Ishikawa (cell line): ENCODE measurements around the gene RUNX1.

Source experiments
- CEBPB ChIP-seq: IDR thresholded peaks from 2 replicates; pipeline ENCODE4 v1.6.1; 2012
- CREB1 ChIP-seq: IDR thresholded peaks from 2 replicates; pipeline ENCODE4 v1.6.1; 2012; ENCODE audit warnings: low read depth
- EGR1 ChIP-seq: IDR thresholded peaks from 2 replicates; pipeline ENCODE4 v1.6.1; 2012
- EP300 ChIP-seq: IDR thresholded peaks from 2 replicates; pipeline ENCODE4 v1.6.1; 2012; ENCODE audit warnings: borderline replicate concordance
- FOXM1 ChIP-seq: IDR thresholded peaks from 2 replicates; pipeline ENCODE4 v1.6.1; 2012; ENCODE audit warnings: low read depth, borderline replicate concordance
- MAX ChIP-seq: IDR thresholded peaks from 2 replicates; pipeline ENCODE4 v1.6.1; 2012
- NFIC ChIP-seq: IDR thresholded peaks from 2 replicates; pipeline ENCODE4 v1.6.1; 2012
- RAD21 ChIP-seq: IDR thresholded peaks from 2 replicates; pipeline ENCODE4 v1.6.1; 2012; ENCODE audit warnings: low read depth
- TAF1 ChIP-seq: IDR thresholded peaks from 2 replicates; pipeline ENCODE4 v1.6.1; 2012; ENCODE audit warnings: low read depth, mild to moderate bottlenecking
- TCF12 ChIP-seq: IDR thresholded peaks from 2 replicates; pipeline ENCODE4 v1.6.1; 2012; ENCODE audit warnings: low read depth
- TEAD4 ChIP-seq: IDR thresholded peaks from 2 replicates; pipeline ENCODE4 v1.6.1; 2012
- USF1 ChIP-seq: IDR thresholded peaks from 2 replicates; pipeline ENCODE4 v1.6.1; 2012
- YY1 ChIP-seq: IDR thresholded peaks from 2 replicates; pipeline ENCODE4 v1.6.1; 2012; ENCODE audit warnings: low read depth
- ZBTB7A ChIP-seq: IDR thresholded peaks from 2 replicates; pipeline ENCODE4 v1.6.1; 2012; ENCODE audit warnings: low read depth
- TF ChIP-seq, protein P1 (sequence below): IDR thresholded peaks from 2 replicates; pipeline ENCODE4 v1.6.1; 2012; ENCODE audit warnings: low read depth, mild to moderate bottlenecking

RUNX1 gene

GRCh38 chr21:35026153-35026500, 23.0 kb downstream of the RUNX1 start:
- TF ChIP-seq TAF1 (no peak), EGR1 (no peak), TCF12 (no peak), CEBPB (no peak), EP300 (no peak), YY1 (no peak), RAD21 (no peak), MAX (no peak), USF1 (no peak), NFIC (no peak), FOXM1 (no peak), ZBTB7A (no peak), CREB1 (no peak), TEAD4 (no peak)
- TF ChIP-seq, protein P1, sequence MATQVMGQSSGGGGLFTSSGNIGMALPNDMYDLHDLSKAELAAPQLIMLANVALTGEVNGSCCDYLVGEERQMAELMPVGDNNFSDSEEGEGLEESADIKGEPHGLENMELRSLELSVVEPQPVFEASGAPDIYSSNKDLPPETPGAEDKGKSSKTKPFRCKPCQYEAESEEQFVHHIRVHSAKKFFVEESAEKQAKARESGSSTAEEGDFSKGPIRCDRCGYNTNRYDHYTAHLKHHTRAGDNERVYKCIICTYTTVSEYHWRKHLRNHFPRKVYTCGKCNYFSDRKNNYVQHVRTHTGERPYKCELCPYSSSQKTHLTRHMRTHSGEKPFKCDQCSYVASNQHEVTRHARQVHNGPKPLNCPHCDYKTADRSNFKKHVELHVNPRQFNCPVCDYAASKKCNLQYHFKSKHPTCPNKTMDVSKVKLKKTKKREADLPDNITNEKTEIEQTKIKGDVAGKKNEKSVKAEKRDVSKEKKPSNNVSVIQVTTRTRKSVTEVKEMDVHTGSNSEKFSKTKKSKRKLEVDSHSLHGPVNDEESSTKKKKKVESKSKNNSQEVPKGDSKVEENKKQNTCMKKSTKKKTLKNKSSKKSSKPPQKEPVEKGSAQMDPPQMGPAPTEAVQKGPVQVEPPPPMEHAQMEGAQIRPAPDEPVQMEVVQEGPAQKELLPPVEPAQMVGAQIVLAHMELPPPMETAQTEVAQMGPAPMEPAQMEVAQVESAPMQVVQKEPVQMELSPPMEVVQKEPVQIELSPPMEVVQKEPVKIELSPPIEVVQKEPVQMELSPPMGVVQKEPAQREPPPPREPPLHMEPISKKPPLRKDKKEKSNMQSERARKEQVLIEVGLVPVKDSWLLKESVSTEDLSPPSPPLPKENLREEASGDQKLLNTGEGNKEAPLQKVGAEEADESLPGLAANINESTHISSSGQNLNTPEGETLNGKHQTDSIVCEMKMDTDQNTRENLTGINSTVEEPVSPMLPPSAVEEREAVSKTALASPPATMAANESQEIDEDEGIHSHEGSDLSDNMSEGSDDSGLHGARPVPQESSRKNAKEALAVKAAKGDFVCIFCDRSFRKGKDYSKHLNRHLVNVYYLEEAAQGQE = no peak

GRCh38 chr21:35025206-35026152, 23.6 kb downstream of the RUNX1 start:
- TF ChIP-seq TAF1 (no peak), NFIC (no peak), FOXM1 (no peak), ZBTB7A (no peak), USF1 (no peak), EP300 (no peak), EGR1 (no peak), YY1 (no peak), CEBPB (no peak), CREB1 (no peak), TCF12 (no peak), RAD21 (no peak), MAX (no peak), TEAD4 (no peak)
- TF ChIP-seq, protein P1 = no peak

DNA sequence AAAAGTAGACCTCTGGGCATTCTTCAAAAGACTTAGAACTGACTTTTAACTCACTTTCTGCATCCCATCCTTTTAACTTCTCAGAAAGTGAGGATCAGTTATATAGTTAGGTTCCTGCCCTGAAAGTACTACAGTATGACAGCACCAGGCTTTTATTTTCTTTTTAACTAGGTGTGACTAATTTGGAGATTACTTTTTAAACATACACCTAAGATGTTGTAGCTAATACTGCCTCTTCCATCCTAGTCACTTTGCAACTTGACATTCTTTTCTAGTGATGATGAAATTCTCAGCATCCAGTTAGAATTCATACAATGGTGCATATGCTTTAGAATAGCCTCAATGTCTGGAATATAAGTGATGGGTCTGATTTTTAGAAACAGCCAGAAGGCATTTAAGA, 24.6 kb downstream of the RUNX1 start:
- TF ChIP-seq ZBTB7A (no peak), EGR1 (no peak), CEBPB (no peak), FOXM1 (no peak), MAX (no peak), TAF1 (no peak), RAD21 (no peak), NFIC (no peak), YY1 (no peak), EP300 (no peak), CREB1 (no peak)
- TF ChIP-seq, protein P1 = no peak

DNA sequence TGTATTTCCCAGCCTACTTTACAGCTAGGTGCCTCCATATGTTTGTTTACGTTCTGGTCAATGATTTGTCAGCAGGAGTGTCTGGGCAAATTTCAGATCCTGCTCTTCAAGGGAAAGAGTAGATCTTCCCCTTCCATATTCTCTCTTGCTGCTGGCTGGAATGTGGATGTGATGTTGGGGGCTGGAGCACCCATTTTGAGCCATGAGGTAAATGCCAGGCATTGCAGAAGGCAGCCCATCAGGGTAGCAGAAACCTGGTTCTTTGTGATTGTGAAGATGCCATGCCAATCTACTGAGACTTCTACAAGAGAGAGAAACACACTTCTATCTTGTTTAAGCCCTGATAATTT, 25.1 kb downstream of the RUNX1 start:
- TF ChIP-seq FOXM1 (no peak), TAF1 (no peak), TEAD4 (no peak), ZBTB7A (no peak), YY1 (no peak), TCF12 (no peak), CEBPB (no peak), USF1 (no peak), RAD21 (no peak), CREB1 (no peak), NFIC (no peak)
- TF ChIP-seq, protein P1 = no peak
